SHP77 (cell line): ENCODE data around the gene ALPP.
"Not testable (repeated sequence)": the region's sequence is repeated elsewhere in the genome, so short reads cannot be mapped to it uniquely, and the experiment has no call there.

ENCODE experiments used
- DNase-seq, 2 experiments: peaks; one replicate each; lab custom pipeline; 2025; lab: John Stamatoyannopoulos, UW

The ALPP gene

DNA sequence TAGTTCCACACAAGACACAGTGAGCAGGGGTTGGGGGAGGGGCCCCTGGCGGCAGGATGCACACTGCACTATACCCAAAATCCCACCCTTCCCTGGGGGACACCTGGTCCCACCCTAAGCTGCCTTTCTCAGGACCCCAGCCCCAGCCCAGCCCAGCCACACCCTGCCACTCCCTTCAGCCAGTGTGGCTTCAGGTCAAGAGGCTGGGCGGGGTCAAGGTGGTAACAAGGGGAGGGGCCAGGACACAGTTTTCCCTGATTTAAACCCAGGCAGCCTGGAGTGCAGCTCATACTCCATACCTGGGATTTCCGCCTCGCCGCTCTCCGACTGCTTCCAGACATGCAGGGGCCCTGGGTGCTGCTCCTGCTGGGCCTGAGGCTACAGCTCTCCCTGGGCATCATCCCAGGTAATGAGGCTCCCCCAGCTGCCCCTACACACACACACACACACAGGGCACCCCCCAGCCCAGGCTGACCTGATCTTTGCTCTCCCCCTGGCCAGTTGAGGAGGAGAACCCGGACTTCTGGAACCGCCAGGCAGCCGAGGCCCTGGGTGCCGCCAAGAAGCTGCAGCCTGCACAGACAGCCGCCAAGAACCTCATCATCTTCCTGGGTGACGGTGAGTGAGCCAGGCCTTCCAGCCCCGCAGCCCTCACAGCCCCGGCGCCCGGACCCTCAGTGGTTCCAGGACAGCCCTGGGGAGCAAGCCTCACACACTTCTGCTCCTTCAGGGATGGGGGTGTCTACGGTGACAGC, 28.2 kb downstream of the ALPP start, which contains the start of gene ALPG:
ALPG (plus strand) TSS at position 289 of the 755 bp plus-strand sequence; CDS start at position 340, 51 bp downstream.
- no peak for DNase-seq

GRCh38 chr2:232407428-232408150, 29.0 kb downstream of the ALPP start:
- not testable (repeated sequence) for DNase-seq

- not testable (repeated sequence) for DNase-seq
These were observed 29.7 kb downstream of the ALPP start for GRCh38 chr2:232408269-232408668.

GRCh38 chr2:232409617-232410016, 31.1 kb downstream of the ALPP start:
- DNase-seq: not testable (repeated sequence)

DNA sequence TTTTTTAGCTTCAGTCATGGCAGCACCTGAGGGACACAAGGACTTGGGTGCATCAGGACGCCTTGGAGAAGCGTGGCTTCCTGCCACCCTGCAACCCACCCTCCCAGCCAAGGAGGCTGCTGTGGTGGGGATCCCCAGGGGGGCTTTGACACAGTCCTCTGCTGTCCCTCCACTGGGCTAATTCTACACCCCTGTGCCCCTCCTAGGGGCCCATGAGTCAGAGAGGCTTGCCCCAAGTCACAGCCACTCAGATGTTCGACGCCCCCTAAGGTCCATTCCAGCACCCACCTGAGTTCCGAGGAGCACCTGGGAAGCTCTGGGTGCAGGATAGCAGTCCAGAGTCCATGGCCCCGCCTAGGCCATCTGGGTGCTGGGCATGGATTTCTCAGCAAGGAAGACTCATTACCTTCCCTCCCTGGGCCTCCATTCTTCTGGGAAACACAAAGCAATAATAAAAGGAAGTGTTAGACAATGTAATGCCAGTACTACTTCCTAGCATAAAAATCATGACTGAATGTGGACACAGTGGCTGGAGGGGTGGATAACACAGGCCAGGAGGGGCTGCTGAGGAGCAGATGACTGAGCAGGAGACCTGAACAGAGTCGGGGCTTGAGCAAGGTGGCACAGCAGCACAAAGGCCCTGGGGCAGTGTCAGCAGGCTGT, 31.8 kb downstream of the ALPP start:
- no peak for DNase-seq

DNA sequence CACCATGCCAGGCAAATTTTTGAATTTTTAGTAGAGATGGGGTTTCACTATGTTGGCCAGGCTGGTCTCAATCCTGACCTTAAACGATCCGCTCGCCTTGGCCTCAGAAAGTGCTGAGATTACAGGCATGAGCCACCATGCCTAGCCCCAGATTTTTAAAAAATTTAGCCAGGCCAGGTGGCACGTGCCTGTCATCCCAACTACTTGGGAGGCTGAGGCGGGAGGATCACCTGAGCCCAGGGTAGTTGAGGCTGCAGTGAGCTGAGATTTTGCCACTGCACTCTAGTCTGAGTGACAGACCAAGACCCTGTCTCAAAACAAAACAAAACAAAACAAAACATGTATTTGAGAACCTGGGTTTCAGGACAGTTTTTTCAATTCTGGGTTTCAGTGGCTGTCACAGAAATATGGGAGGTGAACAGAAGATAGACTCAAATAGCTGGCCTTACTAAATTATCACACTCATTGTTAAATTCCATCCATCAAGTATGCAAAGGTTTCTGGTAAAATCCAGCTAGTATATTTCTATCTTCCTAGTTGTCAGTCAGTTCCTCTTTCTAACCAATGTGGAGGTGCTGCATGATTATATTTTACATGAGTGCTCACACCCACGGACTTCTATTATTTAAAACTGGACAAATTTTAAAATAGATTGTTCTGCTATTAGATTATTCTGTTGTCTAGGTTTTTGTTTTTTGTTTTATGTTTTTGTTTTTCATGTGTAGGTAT, 33.5 kb downstream of the ALPP start:
- no peak for DNase-seq

DNA sequence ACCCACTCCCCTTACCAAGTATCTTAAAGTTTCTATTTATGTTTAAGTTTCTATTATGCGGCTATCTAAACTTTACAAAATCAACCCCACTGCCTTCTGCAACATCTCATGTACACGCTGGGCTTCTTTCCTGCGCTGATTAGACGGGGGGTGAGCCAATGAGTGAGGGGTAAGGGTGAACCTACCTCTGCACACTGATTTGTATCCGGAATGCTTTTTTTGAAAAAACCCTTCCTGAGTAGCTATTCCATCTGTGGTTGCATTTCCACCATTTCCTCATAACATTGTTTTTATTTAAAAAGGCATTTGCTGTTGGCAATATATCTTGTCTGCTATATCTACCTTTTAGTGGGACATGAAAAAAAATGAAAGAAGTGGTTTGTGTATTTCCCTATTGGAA, 34.4 kb downstream of the ALPP start:
- no peak for DNase-seq

DNA sequence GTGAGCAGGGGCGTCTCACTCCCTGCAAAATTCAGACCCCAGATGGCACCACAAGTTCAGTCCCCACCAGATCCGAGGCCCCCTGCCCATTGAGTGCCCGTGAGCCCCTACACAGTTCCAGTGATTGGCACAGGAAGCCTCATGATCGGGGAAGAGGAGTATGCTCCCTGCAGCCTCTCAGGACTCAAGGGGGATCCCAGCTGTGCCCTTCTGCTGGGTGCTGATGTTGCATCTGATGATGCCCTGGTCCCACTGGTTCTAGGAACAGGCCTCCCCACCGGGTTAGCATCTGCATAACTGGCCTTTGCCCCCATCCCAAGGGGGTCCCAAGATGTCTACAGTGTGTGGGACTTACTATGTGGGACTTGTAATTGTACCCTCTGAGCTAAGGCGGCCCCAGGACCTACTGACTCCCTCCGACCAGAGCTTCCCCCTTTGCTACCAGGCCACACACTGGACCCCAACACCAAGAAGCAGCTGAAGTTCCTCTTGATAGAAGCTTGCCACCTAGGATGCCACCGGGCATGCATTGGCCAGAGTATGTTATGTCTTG, 36.7 kb downstream of the ALPP start:
- no peak for DNase-seq

GRCh38 chr2:232415736-232416520, 37.4 kb downstream of the ALPP start:
- DNase-seq: no peak

DNA sequence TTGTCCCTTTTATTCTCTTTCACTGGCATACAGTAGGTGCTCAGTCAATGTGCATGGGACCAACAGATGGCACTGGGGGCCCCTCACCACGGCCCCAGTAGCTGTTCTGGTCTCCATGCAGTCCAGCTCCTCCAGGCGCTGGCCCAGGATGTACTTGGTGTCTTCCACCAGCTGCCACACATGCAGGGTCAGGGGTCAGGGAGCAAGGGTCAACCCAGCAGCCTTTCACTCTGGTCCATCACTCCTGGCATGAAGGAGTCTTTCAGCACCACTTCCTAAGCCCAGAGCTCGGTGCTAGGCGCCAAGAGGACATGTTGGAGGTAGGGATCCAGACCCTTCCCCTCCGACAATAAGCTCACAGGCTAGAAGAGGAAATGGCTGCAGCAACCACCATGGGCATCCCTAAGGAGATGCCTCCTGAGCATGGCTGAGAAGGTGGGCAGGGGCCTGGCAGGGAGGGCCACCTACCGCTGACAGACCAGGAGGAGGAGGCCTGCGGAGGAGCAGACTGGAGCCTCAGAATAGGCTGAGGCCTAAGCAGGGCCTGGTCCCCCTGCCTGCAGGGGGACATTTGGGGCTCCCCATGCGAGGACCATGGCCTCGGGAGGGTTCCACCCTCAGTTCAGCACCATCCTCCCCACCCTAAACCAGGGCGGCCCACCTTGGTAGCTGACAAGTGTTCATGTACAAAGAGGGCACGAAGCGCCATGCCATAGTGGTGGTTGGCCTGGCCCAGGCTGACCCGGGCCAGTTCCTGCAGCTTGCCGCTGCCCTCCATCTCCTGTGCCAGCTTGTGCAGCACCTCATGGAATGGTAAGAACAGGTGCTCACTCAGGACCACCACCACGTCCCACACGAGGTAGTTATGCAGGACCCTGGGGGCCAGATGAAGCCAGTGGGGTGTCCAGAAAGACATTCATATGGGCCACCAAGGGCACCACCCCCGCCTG, 38.2 kb downstream of the ALPP start:
- DNase-seq: no peak

DNA sequence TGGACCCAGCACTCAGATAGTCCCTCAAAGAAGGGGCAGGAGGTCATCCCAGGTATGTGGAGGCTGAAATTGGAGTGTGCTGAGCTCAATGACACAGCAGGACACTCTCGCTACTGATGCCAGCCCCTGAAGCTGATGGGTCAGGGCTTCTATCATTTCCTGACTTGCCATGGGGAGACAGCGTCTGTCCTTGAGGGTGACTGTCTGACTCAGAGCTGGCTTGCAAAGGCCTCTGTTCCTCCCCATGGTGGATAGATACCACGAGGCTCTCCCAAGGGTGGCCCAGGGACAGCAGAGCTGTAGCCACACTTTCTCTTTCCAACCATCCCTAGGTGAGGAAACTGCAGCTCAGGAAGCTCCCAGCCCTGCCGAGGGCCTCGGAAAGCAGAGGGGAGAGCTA, 38.9 kb downstream of the ALPP start:
- DNase-seq: no peak

GRCh38 chr2:232418056-232418455, 39.5 kb downstream of the ALPP start:
- no peak for DNase-seq

DNA sequence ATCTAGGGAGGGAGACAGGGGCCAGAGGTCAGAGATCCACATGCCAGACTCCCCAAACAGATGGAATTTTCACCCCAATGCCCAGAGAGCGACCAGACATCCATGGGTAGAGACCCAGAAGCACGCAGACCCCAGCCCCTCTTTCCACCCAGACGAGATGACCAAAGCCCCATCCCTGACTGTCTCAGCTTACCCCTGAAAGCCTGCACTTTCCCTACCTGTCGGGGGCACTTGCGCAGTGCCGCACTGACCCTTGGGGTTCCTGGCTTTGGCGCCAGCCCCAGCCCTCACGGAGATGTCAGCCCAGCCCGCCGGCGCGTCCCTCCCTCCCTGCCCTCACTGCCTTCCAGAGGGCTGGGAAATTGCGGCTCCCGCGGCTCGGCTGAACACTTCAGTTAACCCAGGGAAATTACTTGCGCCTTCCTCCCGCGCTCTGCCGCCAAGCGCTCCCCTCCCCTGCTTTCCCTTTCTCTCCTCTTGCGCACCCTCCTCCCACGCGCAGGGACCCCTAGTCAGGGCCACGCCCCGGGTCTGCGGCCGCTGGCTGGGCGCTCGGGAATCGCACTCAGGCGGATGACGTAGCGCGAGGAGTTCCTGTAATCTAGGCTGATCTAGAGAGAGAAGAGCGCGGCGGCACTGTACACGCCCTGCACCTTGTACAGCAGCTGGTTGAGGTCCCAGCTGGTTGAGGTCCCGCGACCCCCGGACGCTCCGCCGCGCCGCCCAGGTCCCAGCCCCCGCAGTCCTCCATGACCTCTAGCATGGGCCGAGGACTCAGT, 40.1 kb downstream of the ALPP start:
- DNase-seq: no peak

DNA sequence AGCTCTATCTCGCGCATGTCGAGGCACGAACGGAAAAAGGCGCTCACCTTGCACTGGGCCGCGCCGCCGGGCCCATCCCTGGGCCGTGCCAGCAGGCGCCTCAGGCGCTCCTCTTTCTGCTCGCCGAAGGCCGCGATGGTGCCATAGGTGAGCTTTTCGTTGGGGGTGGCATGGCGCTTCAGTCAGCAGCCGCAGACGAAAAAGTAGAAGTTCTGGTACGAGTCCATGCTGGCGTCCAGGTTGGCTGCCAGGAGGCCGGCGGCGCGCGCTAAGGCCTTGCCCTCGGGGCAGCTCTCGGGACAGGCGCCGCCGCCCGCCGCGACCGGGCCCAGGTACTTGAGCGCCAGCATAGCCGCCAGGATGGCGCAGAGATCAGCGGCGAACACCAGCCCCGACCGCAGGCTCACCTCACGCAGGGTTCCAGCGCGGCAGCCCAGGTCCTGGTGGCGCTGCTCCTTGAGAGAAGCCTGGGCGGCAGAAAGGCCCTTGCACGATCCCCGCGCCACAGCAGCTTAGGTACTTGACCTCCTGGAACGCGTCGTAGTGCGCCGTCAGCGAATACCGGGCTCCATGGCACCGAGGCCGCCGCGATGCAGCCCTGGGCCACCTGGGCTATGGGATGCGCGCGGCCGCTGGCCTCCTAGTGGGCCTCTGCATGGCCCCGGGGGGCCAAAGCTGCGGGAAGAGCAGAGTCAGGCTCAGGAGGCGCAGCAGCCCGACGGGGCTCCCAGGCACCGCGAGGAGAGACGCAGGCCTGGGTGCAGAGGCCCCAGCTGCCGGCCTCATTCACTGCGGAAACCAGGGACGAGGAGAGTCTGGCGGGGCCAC, 40.9 kb downstream of the ALPP start:
- no peak for DNase-seq

DNA sequence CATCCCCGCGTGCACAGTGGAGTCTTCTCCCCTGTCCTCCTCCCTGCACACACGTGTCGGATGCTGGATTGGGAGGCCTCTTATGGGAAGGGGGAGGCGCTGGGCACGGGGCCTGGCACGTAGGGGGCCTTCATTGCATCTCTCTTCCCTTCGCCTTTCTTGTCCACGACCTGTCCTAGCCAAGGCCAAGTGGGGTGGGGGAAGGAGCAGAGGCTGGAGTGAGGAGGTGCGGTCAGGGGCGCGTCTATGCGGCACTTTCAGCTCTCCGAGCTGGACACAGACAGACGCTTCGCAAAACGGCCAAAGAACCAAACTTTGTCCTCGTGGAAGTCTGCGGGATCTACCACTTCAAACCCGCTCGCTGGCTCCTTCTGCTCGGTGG, 41.5 kb downstream of the ALPP start:
- DNase-seq: no peak

GRCh38 chr2:232420463-232421188, 42.1 kb downstream of the ALPP start:
- DNase-seq: peak in 1 of 2 experiments; percentile 35

GRCh38 chr2:232421189-232421785, 42.7 kb downstream of the ALPP start:
- DNase-seq: no peak
